Measurements from ENCODE around the gene DCBLD2. TPM values are rescaled to one million over a fixed set of nuclear protein-coding genes. Genes with fewer than 3 reads are reported as not detected.

The DCBLD2 gene
- polyA plus RNA-seq, 3 donors: 0.17 to 1.1 (median 0.45) TPM

DNA sequence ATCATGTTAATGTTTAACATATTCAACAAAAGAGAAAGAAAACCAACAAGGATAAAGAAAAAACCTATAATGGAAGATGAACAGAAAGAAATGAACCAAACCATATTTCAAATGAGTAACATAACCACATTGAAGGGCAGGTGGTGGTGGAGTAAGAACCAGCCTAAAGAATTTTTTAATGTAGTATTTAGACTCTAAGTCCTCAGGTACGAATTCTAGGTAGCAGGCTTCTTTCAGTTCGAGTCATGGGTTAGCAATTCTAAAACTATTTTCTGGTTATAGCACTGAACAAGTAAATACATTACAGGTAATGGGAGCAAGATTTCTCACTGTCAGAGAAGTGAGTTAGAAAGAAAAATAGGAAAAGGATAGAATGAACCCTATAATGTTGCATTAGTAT lies 24.4 kb downstream of the DCBLD2 start:
- no peaks in the 10 kb centered on the region for H3K4me1 ChIP-seq (ENCODE audit: control insufficient read depth in 1 of 2, insufficient read depth in 2 of 2, low read length in 2 of 2)
- no peak overlapping the region for H3K4me2 ChIP-seq (replicated peaks; ENCODE audit: extremely low read depth, low read length, poor library complexity, severe bottlenecking)
- intact Hi-C loops (cut with micrococcal nuclease): no loop called here
- H3K27me3 ChIP-seq (ENCODE audit: control insufficient read depth in 2 of 2, insufficient read depth in 2 of 2, low read length in 2 of 2): no peaks in the 10 kb centered on the region
- no peak overlapping the region for H3K9ac ChIP-seq (ENCODE audit: insufficient read depth, low read length, poor library complexity, severe bottlenecking)
- TF ChIP-seq, protein P1, sequence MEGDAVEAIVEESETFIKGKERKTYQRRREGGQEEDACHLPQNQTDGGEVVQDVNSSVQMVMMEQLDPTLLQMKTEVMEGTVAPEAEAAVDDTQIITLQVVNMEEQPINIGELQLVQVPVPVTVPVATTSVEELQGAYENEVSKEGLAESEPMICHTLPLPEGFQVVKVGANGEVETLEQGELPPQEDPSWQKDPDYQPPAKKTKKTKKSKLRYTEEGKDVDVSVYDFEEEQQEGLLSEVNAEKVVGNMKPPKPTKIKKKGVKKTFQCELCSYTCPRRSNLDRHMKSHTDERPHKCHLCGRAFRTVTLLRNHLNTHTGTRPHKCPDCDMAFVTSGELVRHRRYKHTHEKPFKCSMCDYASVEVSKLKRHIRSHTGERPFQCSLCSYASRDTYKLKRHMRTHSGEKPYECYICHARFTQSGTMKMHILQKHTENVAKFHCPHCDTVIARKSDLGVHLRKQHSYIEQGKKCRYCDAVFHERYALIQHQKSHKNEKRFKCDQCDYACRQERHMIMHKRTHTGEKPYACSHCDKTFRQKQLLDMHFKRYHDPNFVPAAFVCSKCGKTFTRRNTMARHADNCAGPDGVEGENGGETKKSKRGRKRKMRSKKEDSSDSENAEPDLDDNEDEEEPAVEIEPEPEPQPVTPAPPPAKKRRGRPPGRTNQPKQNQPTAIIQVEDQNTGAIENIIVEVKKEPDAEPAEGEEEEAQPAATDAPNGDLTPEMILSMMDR (IDR thresholded peaks at IDR 0.05): no peak
- H3K9me3 Mint-ChIP-seq: peaks cover 0 to 3% (median 0%) of the 10 kb centered on the region in 7 donors
- H3K27me3 Mint-ChIP-seq (ENCODE audit: low read depth in 3 of 3): no peaks in the 10 kb centered on the region
- H3K36me3 ChIP-seq (replicated peaks in 1 of 2; ENCODE audit: control insufficient read depth in 1 of 2, insufficient read depth in 2 of 2, low read length in 2 of 2): no peaks in the 10 kb centered on the region
- H3K4me3 Mint-ChIP-seq: no peak overlapping the region
- no peaks in the 10 kb centered on the region for H3K79me2 ChIP-seq (ENCODE audit: insufficient read depth, low read length)
- H3K4me1 Mint-ChIP-seq: no peaks in the 10 kb centered on the region
- no peaks in the 10 kb centered on the region for H3K9me3 ChIP-seq (replicated peaks in 1 of 2; ENCODE audit: control insufficient read depth in 1 of 2, insufficient read depth in 1 of 2, low read length in 2 of 2)
- WGBS (ENCODE audit: insufficient coverage): no CpG with 5 or more reads among the region's 2 CpGs
- H4K20me1 ChIP-seq (ENCODE audit: insufficient read depth, low read length): no peaks in the 10 kb centered on the region
- H3K4me3 ChIP-seq (replicated peaks in 1 of 3; ENCODE audit: low read depth in 2 of 3, low read length in 3 of 3): no peak overlapping the region
- no peak overlapping the region for H3K27ac ChIP-seq (ENCODE audit: low read depth in 1 of 2, low read length in 2 of 2)
- no peak overlapping the region for H3K27ac Mint-ChIP-seq
- H3K36me3 Mint-ChIP-seq: peaks cover 0 to 9% of the 10 kb centered on the region in 2 donors
- no peak for DNase-seq
- no peak overlapping the region for H2AFZ ChIP-seq (ENCODE audit: insufficient read depth, low read depth, low read length, poor library complexity, severe bottlenecking)

DNA sequence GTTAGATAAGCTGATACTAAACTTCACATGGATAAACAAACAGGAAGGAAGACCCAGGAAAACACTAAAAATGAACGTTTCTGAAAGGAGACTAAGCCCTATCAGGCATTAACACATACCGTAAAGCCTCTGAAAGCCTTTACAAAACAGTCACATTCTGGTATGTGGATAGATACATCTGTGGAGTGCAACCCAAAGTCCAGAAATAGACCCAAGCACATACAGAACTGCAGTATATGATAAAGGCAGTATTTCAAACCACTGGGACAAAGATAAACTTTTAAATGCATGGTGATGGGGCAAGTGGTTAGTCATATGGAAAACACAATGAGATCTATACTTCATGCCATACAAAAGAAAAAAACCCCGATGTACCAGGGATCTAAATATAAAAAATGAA lies 26.0 kb downstream of the DCBLD2 start:
- DNase-seq: no peak
- Histone ChIP-seq H3K27me3 (ENCODE audit: control insufficient read depth in 2 of 2, insufficient read depth in 2 of 2, low read length in 2 of 2) (no peaks in the 10 kb centered on the region), H3K79me2 (ENCODE audit: insufficient read depth, low read length) (no peaks in the 10 kb centered on the region), H3K27ac (ENCODE audit: low read depth in 1 of 2, low read length in 2 of 2) (no peak overlapping the region), H3K36me3 (replicated peaks in 1 of 2; ENCODE audit: control insufficient read depth in 1 of 2, insufficient read depth in 2 of 2, low read length in 2 of 2) (no peaks in the 10 kb centered on the region), H3K4me2 (replicated peaks; ENCODE audit: extremely low read depth, low read length, poor library complexity, severe bottlenecking) (no peak overlapping the region), H2AFZ (ENCODE audit: insufficient read depth, low read depth, low read length, poor library complexity, severe bottlenecking) (no peak overlapping the region), H3K9ac (ENCODE audit: insufficient read depth, low read length, poor library complexity, severe bottlenecking) (no peak overlapping the region), H4K20me1 (ENCODE audit: insufficient read depth, low read length) (no peaks in the 10 kb centered on the region), H3K4me1 (ENCODE audit: control insufficient read depth in 1 of 2, insufficient read depth in 2 of 2, low read length in 2 of 2) (no peaks in the 10 kb centered on the region), H3K9me3 (replicated peaks in 1 of 2; ENCODE audit: control insufficient read depth in 1 of 2, insufficient read depth in 1 of 2, low read length in 2 of 2) (no peaks in the 10 kb centered on the region), H3K4me3 (replicated peaks in 1 of 3; ENCODE audit: low read depth in 2 of 3, low read length in 3 of 3) (no peak overlapping the region)
- TF ChIP-seq, protein P1 (IDR thresholded peaks at IDR 0.05): no peak
- H3K9me3 Mint-ChIP-seq: peaks cover 0 to 7% (median 3%) of the 10 kb centered on the region in 7 donors
- H3K36me3 Mint-ChIP-seq: peaks cover 0 to 9% of the 10 kb centered on the region in 2 donors
- no peaks in the 10 kb centered on the region for H3K4me1 Mint-ChIP-seq
- no peak overlapping the region for H3K27ac Mint-ChIP-seq
- H3K27me3 Mint-ChIP-seq (ENCODE audit: low read depth in 3 of 3): no peaks in the 10 kb centered on the region
- no CpG with 5 or more reads among the region's 3 CpGs for WGBS (ENCODE audit: insufficient coverage)
- intact Hi-C loops (cut with micrococcal nuclease): no loop called here
- no peak overlapping the region for H3K4me3 Mint-ChIP-seq

All from CD14-positive monocyte (primary cell).